Camera-type eye (tissue), 1 donor: ENCODE measurements around the gene MYO1B. TPM values are rescaled to one million over a fixed set of nuclear protein-coding genes. Genes with fewer than 3 reads are reported as not detected.

ENCODE experiments used
- total RNA-seq: library from RNA; depleted of rRNA; stranded (reverse); fragments of >200 nt; gene quantifications from one replicate; pipeline ENCODE4 v1.2.3, GENCODE V29; 2014

The MYO1B gene
- 150 TPM for total RNA-seq

DNA sequence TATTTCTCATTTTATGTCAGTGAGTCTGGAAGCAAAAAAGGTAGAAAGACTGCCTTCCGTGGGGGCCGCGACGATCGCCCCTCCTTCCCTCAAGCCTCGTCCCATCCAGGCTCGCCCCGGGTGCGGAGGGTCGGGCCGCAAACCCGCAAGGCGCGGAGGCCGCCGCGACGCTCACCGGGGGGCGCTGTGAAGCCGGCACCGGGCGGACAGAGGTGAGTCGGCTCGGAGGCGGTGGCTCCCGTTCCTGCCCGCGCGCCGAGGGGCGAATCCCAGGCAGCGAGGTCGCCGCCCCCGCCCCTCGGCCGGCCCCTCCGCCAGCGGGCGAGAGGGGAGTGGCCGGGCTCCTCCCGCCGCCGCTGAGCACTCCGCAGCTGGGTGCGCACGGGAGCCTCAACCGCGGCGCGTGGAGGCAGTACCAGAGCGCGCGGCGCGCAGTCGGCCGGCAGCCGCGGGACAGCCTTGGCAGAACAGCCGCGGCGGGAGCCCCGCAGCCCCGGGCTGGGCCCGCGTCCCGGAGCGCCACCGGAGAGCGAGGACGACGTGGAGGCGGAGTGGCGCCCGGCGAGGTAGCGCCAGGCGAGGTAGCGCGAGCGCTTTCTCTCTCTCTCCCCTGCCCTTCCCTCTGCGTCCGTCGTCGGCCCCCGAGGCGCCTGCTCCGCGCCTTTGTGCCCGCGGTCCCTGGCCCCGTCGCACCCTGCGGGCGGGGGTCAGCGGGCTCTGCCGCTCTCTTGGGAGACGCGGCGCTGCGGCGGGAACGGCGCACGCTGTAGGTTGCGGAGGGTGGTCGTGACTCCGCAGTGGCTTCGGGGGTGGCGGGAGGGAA is at the start of gene MYO1B:
Gene MYO1B (plus strand): TSS at position 359 of the 823 bp plus-strand sequence. CDS start 31,492 bp downstream, outside the sequence.

Other genes with a start within 250 kb of the MYO1B start
- gene STAT1, start 231.2 kb upstream of the MYO1B start, total RNA-seq: 61.7 TPM
- gene STAT4, start 94.4 kb upstream of the MYO1B start, total RNA-seq: 5.8 TPM